ENCODE results near the gene MAGI1. TPM values are rescaled to one million over a fixed set of nuclear protein-coding genes. Genes with fewer than 3 reads are reported as not detected.

MAGI1 gene
- total RNA-seq, 1 experiment from 2014 or later, result 38.6 TPM

GRCh38 chr3:66017084-66017483 is 21.6 kb downstream of the MAGI1 start:
- no peak overlapping the region for H3K9ac ChIP-seq (ENCODE audit: low read length)
- H3K4me2 ChIP-seq (ENCODE audit: low read length), result no peak overlapping the region
- CTCF ChIA-PET, result no interaction called here
- peaks cover 14 to 30% of the 10 kb centered on the region in 2 experiments for H3K4me1 ChIP-seq (ENCODE audit: control insufficient read depth in 1 of 2, insufficient read depth in 2 of 2, low read length in 2 of 2)
- POLR2A ChIA-PET, result no interaction called here
- DNase-seq (ENCODE audit: low read depth, low spot score) (no peak), ATAC-seq (no peak)
- RAD21 ChIA-PET (ENCODE audit: low non-redundant PET in 1 of 2, low total read pairs in 2 of 2, uncharacterized antibody in 2 of 2, unreplicated experiment in 2 of 2), result no interaction called here
- H3K9me2 ChIP-seq (ENCODE audit: insufficient read depth), result no peaks in the 10 kb centered on the region
- H3K27me3 ChIP-seq (ENCODE audit: insufficient read depth, low read length), result no peaks in the 10 kb centered on the region
- H3K4me3 ChIP-seq (replicated peaks in 1 of 2; ENCODE audit: low read depth in 1 of 2, low read length in 2 of 2), result no peak overlapping the region
- H3K79me2 ChIP-seq (ENCODE audit: insufficient read depth, low read length), result peaks cover 56% of the 10 kb centered on the region
- no TSS peak for BruUV-seq (replicated peaks)
- H3K27ac ChIP-seq (ENCODE audit: low read depth, low read length), result no peak overlapping the region
- H2AFZ ChIP-seq (ENCODE audit: low read depth, low read length, poor library complexity, severe bottlenecking), result no peak overlapping the region
- intact Hi-C loops (cut with micrococcal nuclease), result no loop called here
- no peaks in the 10 kb centered on the region for H3K9me3 ChIP-seq (ENCODE audit: control insufficient read depth in 1 of 2, insufficient read depth in 1 of 2, low read depth in 1 of 2, low read length in 2 of 2)
- no peaks in the 10 kb centered on the region for H3K36me3 ChIP-seq (ENCODE audit: control insufficient read depth in 1 of 2, insufficient read depth in 2 of 2, low read length in 2 of 2)
- no peaks in the 10 kb centered on the region for H4K20me1 ChIP-seq (ENCODE audit: insufficient read depth)
- no peak for TF ChIP-seq POLR2A (IDR thresholded peaks at IDR 0.05; ENCODE audit: borderline replicate concordance, extremely low read depth, insufficient read depth, insufficient read length)
- TF ChIP-seq YY1 (IDR thresholded peaks at IDR 0.05; ENCODE audit: extremely low read depth, insufficient replicate concordance, low read depth, low read length), result no peak
- no peak for TF ChIP-seq CEBPB (IDR thresholded peaks at IDR 0.05; ENCODE audit: low read depth)
- TF ChIP-seq EGR1 (IDR thresholded peaks at IDR 0.05; ENCODE audit: low read depth), result no peak
- TF ChIP-seq ZNF274 (IDR thresholded peaks at IDR 0.05; ENCODE audit: low read depth, low read length), result no peak
- no peak for TF ChIP-seq FOSL1 (IDR thresholded peaks at IDR 0.05; ENCODE audit: low read depth)
- TF ChIP-seq EZH2phosphoT487 (IDR thresholded peaks at IDR 0.05; ENCODE audit: borderline replicate concordance), result no peak
- TF ChIP-seq, protein P1, sequence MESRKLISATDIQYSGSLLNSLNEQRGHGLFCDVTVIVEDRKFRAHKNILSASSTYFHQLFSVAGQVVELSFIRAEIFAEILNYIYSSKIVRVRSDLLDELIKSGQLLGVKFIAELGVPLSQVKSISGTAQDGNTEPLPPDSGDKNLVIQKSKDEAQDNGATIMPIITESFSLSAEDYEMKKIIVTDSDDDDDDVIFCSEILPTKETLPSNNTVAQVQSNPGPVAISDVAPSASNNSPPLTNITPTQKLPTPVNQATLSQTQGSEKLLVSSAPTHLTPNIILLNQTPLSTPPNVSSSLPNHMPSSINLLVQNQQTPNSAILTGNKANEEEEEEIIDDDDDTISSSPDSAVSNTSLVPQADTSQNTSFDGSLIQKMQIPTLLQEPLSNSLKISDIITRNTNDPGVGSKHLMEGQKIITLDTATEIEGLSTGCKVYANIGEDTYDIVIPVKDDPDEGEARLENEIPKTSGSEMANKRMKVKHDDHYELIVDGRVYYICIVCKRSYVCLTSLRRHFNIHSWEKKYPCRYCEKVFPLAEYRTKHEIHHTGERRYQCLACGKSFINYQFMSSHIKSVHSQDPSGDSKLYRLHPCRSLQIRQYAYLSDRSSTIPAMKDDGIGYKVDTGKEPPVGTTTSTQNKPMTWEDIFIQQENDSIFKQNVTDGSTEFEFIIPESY (IDR thresholded peaks at IDR 0.05; ENCODE audit: extremely low read depth, insufficient replicate concordance, low read length), result no peak
- TF ChIP-seq SP1 (IDR thresholded peaks at IDR 0.05; ENCODE audit: low read depth), result no peak
- TF ChIP-seq EZH2 (IDR thresholded peaks at IDR 0.05), result no peak
- TF ChIP-seq ELF1 (IDR thresholded peaks at IDR 0.05; ENCODE audit: borderline replicate concordance, low read depth), result no peak
- TF ChIP-seq SRF (IDR thresholded peaks at IDR 0.05; ENCODE audit: low read depth), result no peak
- TF ChIP-seq, protein P2, sequence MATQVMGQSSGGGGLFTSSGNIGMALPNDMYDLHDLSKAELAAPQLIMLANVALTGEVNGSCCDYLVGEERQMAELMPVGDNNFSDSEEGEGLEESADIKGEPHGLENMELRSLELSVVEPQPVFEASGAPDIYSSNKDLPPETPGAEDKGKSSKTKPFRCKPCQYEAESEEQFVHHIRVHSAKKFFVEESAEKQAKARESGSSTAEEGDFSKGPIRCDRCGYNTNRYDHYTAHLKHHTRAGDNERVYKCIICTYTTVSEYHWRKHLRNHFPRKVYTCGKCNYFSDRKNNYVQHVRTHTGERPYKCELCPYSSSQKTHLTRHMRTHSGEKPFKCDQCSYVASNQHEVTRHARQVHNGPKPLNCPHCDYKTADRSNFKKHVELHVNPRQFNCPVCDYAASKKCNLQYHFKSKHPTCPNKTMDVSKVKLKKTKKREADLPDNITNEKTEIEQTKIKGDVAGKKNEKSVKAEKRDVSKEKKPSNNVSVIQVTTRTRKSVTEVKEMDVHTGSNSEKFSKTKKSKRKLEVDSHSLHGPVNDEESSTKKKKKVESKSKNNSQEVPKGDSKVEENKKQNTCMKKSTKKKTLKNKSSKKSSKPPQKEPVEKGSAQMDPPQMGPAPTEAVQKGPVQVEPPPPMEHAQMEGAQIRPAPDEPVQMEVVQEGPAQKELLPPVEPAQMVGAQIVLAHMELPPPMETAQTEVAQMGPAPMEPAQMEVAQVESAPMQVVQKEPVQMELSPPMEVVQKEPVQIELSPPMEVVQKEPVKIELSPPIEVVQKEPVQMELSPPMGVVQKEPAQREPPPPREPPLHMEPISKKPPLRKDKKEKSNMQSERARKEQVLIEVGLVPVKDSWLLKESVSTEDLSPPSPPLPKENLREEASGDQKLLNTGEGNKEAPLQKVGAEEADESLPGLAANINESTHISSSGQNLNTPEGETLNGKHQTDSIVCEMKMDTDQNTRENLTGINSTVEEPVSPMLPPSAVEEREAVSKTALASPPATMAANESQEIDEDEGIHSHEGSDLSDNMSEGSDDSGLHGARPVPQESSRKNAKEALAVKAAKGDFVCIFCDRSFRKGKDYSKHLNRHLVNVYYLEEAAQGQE (IDR thresholded peaks at IDR 0.05; ENCODE audit: low read depth), result no peak
- TF ChIP-seq, protein P3, sequence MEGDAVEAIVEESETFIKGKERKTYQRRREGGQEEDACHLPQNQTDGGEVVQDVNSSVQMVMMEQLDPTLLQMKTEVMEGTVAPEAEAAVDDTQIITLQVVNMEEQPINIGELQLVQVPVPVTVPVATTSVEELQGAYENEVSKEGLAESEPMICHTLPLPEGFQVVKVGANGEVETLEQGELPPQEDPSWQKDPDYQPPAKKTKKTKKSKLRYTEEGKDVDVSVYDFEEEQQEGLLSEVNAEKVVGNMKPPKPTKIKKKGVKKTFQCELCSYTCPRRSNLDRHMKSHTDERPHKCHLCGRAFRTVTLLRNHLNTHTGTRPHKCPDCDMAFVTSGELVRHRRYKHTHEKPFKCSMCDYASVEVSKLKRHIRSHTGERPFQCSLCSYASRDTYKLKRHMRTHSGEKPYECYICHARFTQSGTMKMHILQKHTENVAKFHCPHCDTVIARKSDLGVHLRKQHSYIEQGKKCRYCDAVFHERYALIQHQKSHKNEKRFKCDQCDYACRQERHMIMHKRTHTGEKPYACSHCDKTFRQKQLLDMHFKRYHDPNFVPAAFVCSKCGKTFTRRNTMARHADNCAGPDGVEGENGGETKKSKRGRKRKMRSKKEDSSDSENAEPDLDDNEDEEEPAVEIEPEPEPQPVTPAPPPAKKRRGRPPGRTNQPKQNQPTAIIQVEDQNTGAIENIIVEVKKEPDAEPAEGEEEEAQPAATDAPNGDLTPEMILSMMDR (IDR thresholded peaks at IDR 0.05 in 2 of 3, conservative IDR thresholded peaks at IDR 0.05 in 1 of 3; ENCODE audit: borderline replicate concordance in 1 of 3, insufficient read depth in 1 of 3, low read depth in 2 of 3, low read length in 2 of 3), result no peak
- TF ChIP-seq JUND (IDR thresholded peaks at IDR 0.05), result no peak
- TF ChIP-seq, protein P4, sequence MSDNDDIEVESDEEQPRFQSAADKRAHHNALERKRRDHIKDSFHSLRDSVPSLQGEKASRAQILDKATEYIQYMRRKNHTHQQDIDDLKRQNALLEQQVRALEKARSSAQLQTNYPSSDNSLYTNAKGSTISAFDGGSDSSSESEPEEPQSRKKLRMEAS (IDR thresholded peaks at IDR 0.05), result no peak
